Vagina (tissue), 2 donors: ENCODE measurements around the gene RHOU.

Experiments used
- POLR2A ChIP-seq, 2 donors: fragments of 450-650 bp; IDR thresholded peaks; one replicate each; pipeline ENCODE4 v1.6.1; 2017; ENCODE audit warnings: antibody characterized with exemption in 2 of 2, mild to moderate bottlenecking in 2 of 2, moderate library complexity in 2 of 2
- TF ChIP-seq, protein P1 (sequence below), 3 experiments: fragments of 450-650 bp in 2 of 3; fragments of 200-600 bp in 1 of 3; sonication (generic) in 1 of 3; IDR thresholded peaks; one replicate each; pipeline ENCODE4 v1.5.1; 2017 to 2019; ENCODE audit warnings: antibody characterized with exemption in 3 of 3, mild to moderate bottlenecking in 2 of 3, moderate library complexity in 2 of 3

DNA sequence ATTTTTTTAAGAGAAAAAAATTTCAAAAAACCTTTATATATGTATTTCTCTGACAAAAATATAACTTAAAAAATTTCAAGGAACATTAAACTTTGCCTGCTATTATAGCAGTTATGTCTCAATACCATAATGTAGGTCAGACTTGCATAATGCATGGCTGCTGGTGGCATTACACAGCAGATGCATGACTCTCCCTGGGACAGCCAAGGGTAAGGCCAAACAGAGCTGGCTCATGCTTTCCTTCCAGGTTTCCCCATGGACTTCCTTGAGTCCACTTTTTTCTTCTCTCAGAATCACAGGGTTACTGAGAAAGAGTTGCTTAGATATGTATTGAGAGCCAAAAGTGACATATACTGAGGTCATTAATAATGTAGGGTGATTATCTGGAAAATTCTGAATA, 43.7 kb downstream of the RHOU start:
- TF ChIP-seq, protein P1, sequence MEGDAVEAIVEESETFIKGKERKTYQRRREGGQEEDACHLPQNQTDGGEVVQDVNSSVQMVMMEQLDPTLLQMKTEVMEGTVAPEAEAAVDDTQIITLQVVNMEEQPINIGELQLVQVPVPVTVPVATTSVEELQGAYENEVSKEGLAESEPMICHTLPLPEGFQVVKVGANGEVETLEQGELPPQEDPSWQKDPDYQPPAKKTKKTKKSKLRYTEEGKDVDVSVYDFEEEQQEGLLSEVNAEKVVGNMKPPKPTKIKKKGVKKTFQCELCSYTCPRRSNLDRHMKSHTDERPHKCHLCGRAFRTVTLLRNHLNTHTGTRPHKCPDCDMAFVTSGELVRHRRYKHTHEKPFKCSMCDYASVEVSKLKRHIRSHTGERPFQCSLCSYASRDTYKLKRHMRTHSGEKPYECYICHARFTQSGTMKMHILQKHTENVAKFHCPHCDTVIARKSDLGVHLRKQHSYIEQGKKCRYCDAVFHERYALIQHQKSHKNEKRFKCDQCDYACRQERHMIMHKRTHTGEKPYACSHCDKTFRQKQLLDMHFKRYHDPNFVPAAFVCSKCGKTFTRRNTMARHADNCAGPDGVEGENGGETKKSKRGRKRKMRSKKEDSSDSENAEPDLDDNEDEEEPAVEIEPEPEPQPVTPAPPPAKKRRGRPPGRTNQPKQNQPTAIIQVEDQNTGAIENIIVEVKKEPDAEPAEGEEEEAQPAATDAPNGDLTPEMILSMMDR (IDR thresholded peaks at IDR 0.05), result no peak
- TF ChIP-seq POLR2A (IDR thresholded peaks at IDR 0.05), result no peak
